K562 (cell line): ENCODE measurements around the gene HOXB6. TPM values are rescaled to one million over a fixed set of nuclear protein-coding genes. Genes with fewer than 3 reads are reported as not detected.

Source experiments
- ATAC-seq: fragments of 200-7000 bp; cut with Tn5 transposase; 3 replicates; pipeline ENCODE4 v1.9.1; 2020; ENCODE audit warnings: moderate library complexity
- BruUV-seq: library from RNA; stranded (reverse); fragments of 400-500 nt; replicated peaks from 2 replicates; lab custom pipeline; 2021; lab: Mats Ljungman, UMichigan
- CTCF ChIA-PET: fragments of 300-600 bp; formaldehyde crosslinking; extraction: SDS; loops from one replicate; lab custom pipeline; 2021; ENCODE audit warnings: low intra/inter-chr PET ratio; lab: Yijun Ruan, JAX
- POLR2A ChIA-PET: fragments of 300-600, 350-650 bp; sonication (Branson Sonifier 250); formaldehyde crosslinking; extraction: SDS; loops from one replicate; lab custom pipeline; 2021; ENCODE audit warnings: antibody characterized with exemption, inconsistent platforms; lab: Yijun Ruan, JAX
- DNase-seq, 4 experiments: peaks; one replicate each; pipeline versions ENCODE4 v3.0.0 to v3.0.0-alpha.2; 2011 to 2018; ENCODE audit warnings: low spot score in 3 of 4, mixed read lengths in 3 of 4; ENCODE audit errors: extremely low read depth in 1 of 4
- FAIRE-seq: peaks from 2 replicates; lab custom pipeline; 2011; peaks lifted over from hg19 to GRCh38; lab: Jason Lieb, UNC
- H2AFZ ChIP-seq: 2 replicates; pipeline ENCODE4 v1.6.0; 2011; ENCODE audit warnings: low read depth, low read length, control low read depth, inconsistent platforms
- H3K27ac ChIP-seq: fragments of 200-600 bp; 3 replicates; pipeline ENCODE4 v1.8.0; 2011; ENCODE audit warnings: low read depth, mild to moderate bottlenecking, control low read depth, inconsistent platforms, low read length, moderate library complexity, mixed read lengths; ENCODE audit errors: extremely low read depth
- H3K27me3 ChIP-seq, 2 experiments: fragments of 300-600 bp in 1 of 2; 2 replicates in 1 of 2; 3 replicates in 1 of 2; pipeline versions ENCODE4 v1.6.0 to v1.8.0; 2011; ENCODE audit warnings: inconsistent platforms in 2 of 2, low read length in 2 of 2, mild to moderate bottlenecking in 1 of 2, mixed read lengths in 1 of 2, moderate library complexity in 1 of 2; ENCODE audit not compliant: control insufficient read depth in 2 of 2, insufficient read depth in 2 of 2
- H3K36me3 ChIP-seq: fragments of 300-600 bp; 3 replicates; pipeline ENCODE4 v1.8.0; 2011; ENCODE audit warnings: mild to moderate bottlenecking, low read length, inconsistent platforms; ENCODE audit not compliant: control insufficient read depth, insufficient read depth
- H3K4me1 ChIP-seq, 2 experiments: fragments of 200-600 bp in 1 of 2; replicated peaks in 1 of 2; 2 replicates in 1 of 2; 3 replicates in 1 of 2; pipeline versions ENCODE4 v1.5.1 to v1.8.0; 2011; ENCODE audit warnings: inconsistent platforms in 2 of 2, low read length in 2 of 2, mild to moderate bottlenecking in 1 of 2, mixed read lengths in 1 of 2, moderate library complexity in 1 of 2; ENCODE audit not compliant: control insufficient read depth in 2 of 2, insufficient read depth in 2 of 2
- H3K4me2 ChIP-seq: 2 replicates; pipeline ENCODE4 v1.6.1; 2011; ENCODE audit warnings: low read length, control low read depth, inconsistent platforms, mixed read lengths; ENCODE audit not compliant: insufficient read depth
- H3K4me3 ChIP-seq: fragments of 200-600 bp; sonication (generic), shearing (Covaris generic); 2 replicates; pipeline ENCODE4 v1.5.1; 2016; ENCODE audit warnings: control low read depth, inconsistent platforms
- H3K79me2 ChIP-seq: fragments of 200-600 bp; 3 replicates; pipeline ENCODE4 v1.8.0; 2011; ENCODE audit warnings: low read length, inconsistent platforms; ENCODE audit not compliant: control insufficient read depth, insufficient read depth
- H3K9ac ChIP-seq, 2 experiments: 2 replicates each; pipeline versions ENCODE4 v1.6.0 to v1.6.1; 2011; ENCODE audit warnings: low read depth in 2 of 2, low read length in 2 of 2, control low read depth in 1 of 2, inconsistent platforms in 1 of 2, mild to moderate bottlenecking in 1 of 2, mixed read lengths in 1 of 2; ENCODE audit not compliant: insufficient read depth in 1 of 2
- H3K9me1 ChIP-seq: one replicate; pipeline ENCODE4 v1.6.0; 2011; ENCODE audit warnings: inconsistent platforms, mild to moderate bottlenecking, low read length, moderate library complexity; ENCODE audit not compliant: control insufficient read depth, insufficient read depth
- H3K9me3 ChIP-seq: replicated peaks from 2 replicates; pipeline ENCODE4 v1.5.1; 2011; ENCODE audit warnings: low read depth, low read length, inconsistent platforms; ENCODE audit not compliant: control insufficient read depth, insufficient read depth
- H4K20me1 ChIP-seq: replicated peaks from 2 replicates; pipeline ENCODE4 v1.6.1; 2011; ENCODE audit warnings: low read length, inconsistent platforms, mixed read lengths; ENCODE audit not compliant: control insufficient read depth, insufficient read depth
- KLF10 ChIP-seq: fragments of 250-450 bp; sonication (Bioruptor Pico); IDR thresholded peaks from 2 replicates; pipeline ENCODE4 v1.6.1; 2021; ENCODE audit warnings: matching md5 sums
- LEF1 ChIP-seq: fragments of 450-650 bp; IDR thresholded peaks from 2 replicates; pipeline ENCODE4 v1.6.1; 2016; ENCODE audit warnings: mild to moderate bottlenecking
- MEIS2 ChIP-seq: fragments of 450-650 bp; IDR thresholded peaks from 2 replicates; pipeline ENCODE4 v1.6.1; 2014; ENCODE audit warnings: mild to moderate bottlenecking; ENCODE audit not compliant: partially characterized antibody
- NR3C1 ChIP-seq: sonication (generic); formaldehyde crosslinking; IDR thresholded peaks from 2 replicates; pipeline ENCODE4 v1.8.1; 2022; ENCODE audit warnings: missing genetic modification reagents
- POLR2AphosphoS5 ChIP-seq: IDR thresholded peaks from 2 replicates; pipeline ENCODE4 v1.6.1; 2011; ENCODE audit warnings: mild to moderate bottlenecking, low read depth, low read length, moderate library complexity; ENCODE audit not compliant: control insufficient read depth, insufficient read depth
- TEAD1 ChIP-seq, 2 experiments: fragments of 450-650 bp in 1 of 2; sonication (generic) in 1 of 2; formaldehyde crosslinking; IDR thresholded peaks; 2 replicates each; pipeline versions ENCODE4 v1.4.0 to v1.8.0; 2020 to 2022; ENCODE audit warnings: mild to moderate bottlenecking in 2 of 2, missing genetic modification reagents in 1 of 2
- ZBTB9 ChIP-seq: fragments of 450-650 bp; formaldehyde crosslinking; IDR thresholded peaks from 2 replicates; pipeline ENCODE4 v1.4.0; 2020; ENCODE audit warnings: mild to moderate bottlenecking, moderate library complexity
- ZNF197 ChIP-seq: fragments of 200-800 bp; sonication (Bioruptor generic); IDR thresholded peaks from 2 replicates; pipeline ENCODE4 v1.6.1; 2016; ENCODE audit warnings: low read depth, missing genetic modification characterization, missing compliant biosample characterization
- WGBS: fragments of 100-300 bp; shearing (Covaris generic); methylation state at CpG from one replicate; pipeline ENCODE4 v1.1.6; 2016; ENCODE audit warnings: low coverage, mixed read lengths; ENCODE audit not compliant: insufficient coverage; ENCODE audit errors: missing lambda C conversion rate; 5-methylcytosine and 5-hydroxymethylcytosine counted together
- in situ Hi-C: fragments of 300-500 bp; cut with MboI; formaldehyde crosslinking; loops from 4 replicates; pipeline ENCODE4 v1.15.0; 2018; ENCODE audit warnings: inconsistent platforms, mixed read lengths
- intact Hi-C: fragments of 100-400 bp; cut with micrococcal nuclease; formaldehyde crosslinking; loops from 2 replicates; pipeline ENCODE4 v1.14.2; 2022
- polyA plus RNA-seq, 8 experiments: library from polyadenylated mRNA; depleted of rRNA in 4 of 8; stranded (reverse) in 5 of 8; unstranded in 3 of 8; fragments of >200 nt; fragmentation: Nextera tagmentation in 2 of 8; fragmentation: Illumina TruSeq in 1 of 8; extraction: Ambion mirVana in 2 of 8; extraction: Trizol in 1 of 8; gene quantifications; 2 replicates each; pipeline versions ENCODE4 v1.2.1 to v1.2.3, GENCODE V29; 2011 to 2014; ENCODE audit warnings: inconsistent platforms in 1 of 8, missing spikeins in 1 of 8
- total RNA-seq, 7 experiments: library from RNA; depleted of rRNA in 6 of 7; stranded (reverse); fragments of >200 nt in 6 of 7; fragmentation: Illumina TruSeq in 2 of 7; extraction: Trizol in 2 of 7; gene quantifications; 2 replicates each; pipeline versions ENCODE4 v1.2.1 to v1.2.3, GENCODE V29; 2011 to 2021; ENCODE audit warnings: low replicate concordance in 1 of 7

Gene HOXB6
- total and polyA plus RNA-seq, 9 of the 15 experiments (the other 6 are each of a cell fraction or from before 2014, with no cell fraction given) = 1.2 to 14.8 (median 4.9) TPM

GRCh38 chr17:48592577-48592976 lies 12.2 kb downstream of the HOXB6 start:
- Histone ChIP-seq H3K9ac (no peak overlapping the region), H2AFZ (no peak overlapping the region), H3K4me2 (no peak overlapping the region), H3K36me3 (no peaks in the 10 kb centered on the region; the same call in 2 of the 3 replicates)
- 89% methylated on average over 6 of the region's 14 CpGs for WGBS
- TF ChIP-seq LEF1 = no peak
- no peak for TF ChIP-seq NR3C1 (CRISPR knock-in tag)
- TF ChIP-seq POLR2AphosphoS5 = no peak
- TF ChIP-seq ZNF197 (CRISPR knock-in tag) = no peak
- TF ChIP-seq TEAD1 (CRISPR knock-in tag; IDR thresholded peaks at IDR 0.05) = no peak
- TF ChIP-seq MEIS2 = no peak
- no peak for TF ChIP-seq ZBTB9 (CRISPR knock-in tag)
- TF ChIP-seq KLF10 (CRISPR knock-in tag) = no peak
- TF ChIP-seq, all 486 proteins: peak for 0
- Histone ChIP-seq H3K4me1 (peaks cover 9 to 37% of the 10 kb centered on the region in 2 experiments; a peak in 3 of 5 replicates), H3K79me2 (no peaks in the 10 kb centered on the region), H3K9me3 (no peaks in the 10 kb centered on the region), H3K4me3 (no peak overlapping the region), H3K27me3 (no peaks in the 10 kb centered on the region), H3K9me1 (no peaks in the 10 kb centered on the region), H3K27ac (no peak overlapping the region), H4K20me1 (no peaks in the 10 kb centered on the region)
- ChIA-PET CTCF (interaction anchor here (2.8 kb wide), 1 partner anchor 257 kb away, joined by 19 read pairs; no protein-coding TSS in a partner anchor), POLR2A (interaction anchor here (0.9 to 3.7 kb wide), 4 partner anchors 9 to 431 kb away, joined by 3 to 12 read pairs (median 4); no protein-coding TSS in a partner anchor)
- DNase-seq = no peak
- intact Hi-C loops = no loop called here
- in situ Hi-C loops = loop anchor here (5.0 kb wide), 1 partner anchor 255 kb away; no protein-coding TSS in a partner anchor
- ATAC-seq = no peak
- FAIRE-seq = no peak
- no TSS peak for BruUV-seq
